Loucy (cell line): Measurements from ENCODE around the gene TSSC4.
"Not testable (repeated sequence)": the region's sequence is repeated elsewhere in the genome, so short reads cannot be mapped to it uniquely, and the experiment has no call there.

ENCODE experiments used
- H2AFZ ChIP-seq: fragments of 200-600 bp; sonication (generic); 2 replicates; pipeline ENCODE4 v1.6.0; 2016; ENCODE audit warnings: antibody characterized with exemption, mild to moderate bottlenecking, low read length, moderate library complexity
- H3F3A ChIP-seq: fragments of 200-600 bp; 2 replicates; pipeline ENCODE4 v1.6.0; 2016; ENCODE audit warnings: antibody characterized with exemption, low read depth, mild to moderate bottlenecking
- H3K27me3 ChIP-seq: fragments of 200-600 bp; sonication (generic); 2 replicates; pipeline ENCODE4 v1.6.1; 2014; ENCODE audit warnings: low read length, mild to moderate bottlenecking; ENCODE audit not compliant: insufficient read depth, poor library complexity, severe bottlenecking
- H3K36me3 ChIP-seq: fragments of 200-600 bp; sonication (generic); 2 replicates; pipeline ENCODE4 v1.6.1; 2016; ENCODE audit warnings: low read length; ENCODE audit not compliant: insufficient read depth
- H3K4me1 ChIP-seq: fragments of 200-600 bp; sonication (generic); 2 replicates; pipeline ENCODE4 v1.5.1; 2014; ENCODE audit warnings: low read length, mild to moderate bottlenecking; ENCODE audit not compliant: insufficient read depth, poor library complexity, severe bottlenecking
- H3K4me2 ChIP-seq: fragments of 200-600 bp; sonication (generic); 2 replicates; pipeline ENCODE4 v1.6.0; 2014; ENCODE audit warnings: antibody characterized with exemption, low read length, low read depth, mild to moderate bottlenecking; ENCODE audit not compliant: poor library complexity, severe bottlenecking
- H3K4me3 ChIP-seq: fragments of 200-600 bp; sonication (generic); 2 replicates; pipeline ENCODE4 v1.5.1; 2014; ENCODE audit warnings: low read length, mild to moderate bottlenecking, mixed read lengths; ENCODE audit not compliant: poor library complexity, severe bottlenecking
- H3K79me2 ChIP-seq: fragments of 200-600 bp; sonication (generic); 2 replicates; pipeline ENCODE4 v1.6.1; 2014; ENCODE audit warnings: low read length; ENCODE audit not compliant: insufficient read depth
- H3K9ac ChIP-seq: fragments of 200-600 bp; sonication (generic); 2 replicates; pipeline ENCODE4 v1.6.0; 2014; ENCODE audit warnings: mild to moderate bottlenecking, low read depth, low read length, moderate library complexity; ENCODE audit not compliant: poor library complexity, severe bottlenecking
- H3K9me2 ChIP-seq: fragments of 200-600 bp; sonication (generic); replicated peaks from 2 replicates; pipeline ENCODE4 v1.6.1; 2016; ENCODE audit warnings: low read depth, low read length, mixed read lengths
- H3K9me3 ChIP-seq: fragments of 200-600 bp; sonication (generic); 2 replicates; pipeline ENCODE4 v1.6.1; 2014; ENCODE audit warnings: mild to moderate bottlenecking, antibody characterized with exemption, low read length, low read depth; ENCODE audit not compliant: insufficient read depth
- H4K20me1 ChIP-seq: fragments of 200-600 bp; sonication (generic); 2 replicates; pipeline ENCODE4 v1.6.0; 2014; ENCODE audit warnings: antibody characterized with exemption, low read length, mild to moderate bottlenecking; ENCODE audit not compliant: insufficient read depth, poor library complexity, severe bottlenecking
- EZH2phosphoT487 ChIP-seq: fragments of 200-600 bp; IDR thresholded peaks from 2 replicates; pipeline ENCODE4 v1.6.1; 2018; ENCODE audit warnings: antibody characterized with exemption, mild to moderate bottlenecking, moderate library complexity, borderline replicate concordance
- TF ChIP-seq, protein P1 (sequence below): fragments of 200-600 bp; sonication (generic); conservative IDR thresholded peaks from 2 replicates; pipeline ENCODE4 v1.5.1; 2014; ENCODE audit warnings: mild to moderate bottlenecking, antibody characterized with exemption, low read length

TSSC4 gene

DNA sequence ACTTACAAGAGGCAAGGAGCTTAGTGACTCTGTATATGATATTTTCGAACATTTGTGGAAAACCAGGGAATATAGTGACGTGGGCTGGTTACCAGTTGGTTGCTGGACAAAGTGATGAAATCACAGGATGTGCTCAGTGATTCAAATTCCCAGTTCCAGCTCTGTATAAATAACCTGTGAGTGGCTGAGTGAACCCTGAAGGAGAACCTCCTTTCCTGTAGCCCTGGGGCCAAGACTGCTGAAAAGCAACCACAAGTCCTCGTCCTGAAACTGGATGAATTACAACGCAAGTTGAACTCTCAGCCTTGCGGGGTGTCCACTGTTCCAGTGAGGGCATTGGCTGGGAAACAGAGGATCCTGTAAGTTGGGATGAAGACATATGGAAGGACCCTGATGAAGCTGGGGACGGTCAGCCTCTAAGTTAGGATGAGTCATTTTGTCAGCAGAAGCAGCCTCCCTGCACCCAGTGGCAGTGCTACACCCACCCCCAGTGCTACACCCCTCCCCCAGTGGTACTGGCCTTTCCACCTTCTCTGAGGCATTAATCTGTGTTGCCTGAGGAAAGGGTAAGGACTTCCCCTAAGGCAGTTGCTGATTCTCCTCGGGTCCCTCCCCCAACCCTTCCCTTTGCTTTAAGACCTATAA is 45.4 kb upstream of the TSSC4 start:
- H3F3A ChIP-seq = no peaks in the 10 kb centered on the region
- no peaks in the 10 kb centered on the region for H3K9me3 ChIP-seq
- no peak overlapping the region for H2AFZ ChIP-seq
- no peaks in the 10 kb centered on the region for H3K36me3 ChIP-seq
- H3K4me3 ChIP-seq = no peak overlapping the region
- TF ChIP-seq, protein P1, sequence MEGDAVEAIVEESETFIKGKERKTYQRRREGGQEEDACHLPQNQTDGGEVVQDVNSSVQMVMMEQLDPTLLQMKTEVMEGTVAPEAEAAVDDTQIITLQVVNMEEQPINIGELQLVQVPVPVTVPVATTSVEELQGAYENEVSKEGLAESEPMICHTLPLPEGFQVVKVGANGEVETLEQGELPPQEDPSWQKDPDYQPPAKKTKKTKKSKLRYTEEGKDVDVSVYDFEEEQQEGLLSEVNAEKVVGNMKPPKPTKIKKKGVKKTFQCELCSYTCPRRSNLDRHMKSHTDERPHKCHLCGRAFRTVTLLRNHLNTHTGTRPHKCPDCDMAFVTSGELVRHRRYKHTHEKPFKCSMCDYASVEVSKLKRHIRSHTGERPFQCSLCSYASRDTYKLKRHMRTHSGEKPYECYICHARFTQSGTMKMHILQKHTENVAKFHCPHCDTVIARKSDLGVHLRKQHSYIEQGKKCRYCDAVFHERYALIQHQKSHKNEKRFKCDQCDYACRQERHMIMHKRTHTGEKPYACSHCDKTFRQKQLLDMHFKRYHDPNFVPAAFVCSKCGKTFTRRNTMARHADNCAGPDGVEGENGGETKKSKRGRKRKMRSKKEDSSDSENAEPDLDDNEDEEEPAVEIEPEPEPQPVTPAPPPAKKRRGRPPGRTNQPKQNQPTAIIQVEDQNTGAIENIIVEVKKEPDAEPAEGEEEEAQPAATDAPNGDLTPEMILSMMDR = no peak
- no peak for TF ChIP-seq EZH2phosphoT487
- H3K9me2 ChIP-seq = no peaks in the 10 kb centered on the region
- no peak overlapping the region for H3K9ac ChIP-seq
- H3K27me3 ChIP-seq = no peaks in the 10 kb centered on the region
- H4K20me1 ChIP-seq = no peaks in the 10 kb centered on the region
- H3K4me1 ChIP-seq = no peaks in the 10 kb centered on the region
- H3K79me2 ChIP-seq = no peaks in the 10 kb centered on the region
- H3K4me2 ChIP-seq = no peak overlapping the region

DNA sequence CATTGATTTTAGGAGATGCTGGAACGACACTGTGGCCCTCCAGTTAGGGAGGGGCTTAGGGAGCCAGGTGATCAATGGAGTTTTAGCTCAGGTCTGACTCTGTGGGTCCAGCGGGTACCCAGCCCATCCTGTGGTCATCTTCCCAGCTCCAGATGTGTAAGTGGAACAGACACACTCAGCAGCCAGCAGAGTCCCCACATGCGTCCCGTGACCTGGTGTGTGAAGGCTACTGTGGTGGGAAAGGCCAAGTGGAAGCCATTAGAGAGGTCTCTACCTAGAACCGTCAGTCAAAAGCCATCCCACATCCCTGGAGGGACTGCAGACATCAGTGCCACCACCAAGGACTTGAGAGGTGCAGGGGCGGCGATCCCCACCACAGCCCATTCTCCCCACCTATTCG is 43.3 kb upstream of the TSSC4 start:
- Histone ChIP-seq H3K9me2 (no peaks in the 10 kb centered on the region), H4K20me1 (no peaks in the 10 kb centered on the region), H3F3A (no peaks in the 10 kb centered on the region), H3K4me1 (no peaks in the 10 kb centered on the region), H3K9ac (no peak overlapping the region), H3K9me3 (no peaks in the 10 kb centered on the region), H2AFZ (no peak overlapping the region), H3K27me3 (no peaks in the 10 kb centered on the region), H3K36me3 (no peaks in the 10 kb centered on the region), H3K4me2 (no peak overlapping the region), H3K4me3 (no peak overlapping the region), H3K79me2 (no peaks in the 10 kb centered on the region)
- TF ChIP-seq, protein P1 = no peak

DNA sequence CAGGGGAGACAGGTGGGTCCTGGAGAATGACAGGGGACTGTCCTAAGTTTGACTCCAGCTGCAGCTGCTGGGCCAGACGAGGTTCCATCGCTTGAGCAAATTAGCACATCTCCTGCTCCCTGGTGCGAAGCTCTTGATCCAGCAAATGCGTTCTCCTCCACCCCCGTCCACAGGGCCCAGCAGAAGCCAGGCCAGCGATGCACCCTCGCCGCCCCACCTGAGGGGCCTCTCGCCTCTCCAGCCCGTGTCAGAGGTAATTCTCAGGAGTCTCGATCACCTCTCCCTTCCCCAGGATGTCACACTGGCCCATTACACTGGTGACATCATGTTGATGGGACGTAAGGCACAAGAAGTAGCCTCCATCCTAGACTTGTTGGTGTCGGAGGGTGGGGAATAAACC is 42.9 kb upstream of the TSSC4 start:
- H3K79me2 ChIP-seq, H3K9ac ChIP-seq, H3K36me3 ChIP-seq, H3K9me2 ChIP-seq, H3K4me3 ChIP-seq, H3K4me2 ChIP-seq, H3K4me1 ChIP-seq, H3F3A ChIP-seq, H4K20me1 ChIP-seq, H3K27me3 ChIP-seq, H3K9me3 ChIP-seq, H2AFZ ChIP-seq: not testable (repeated sequence)

DNA sequence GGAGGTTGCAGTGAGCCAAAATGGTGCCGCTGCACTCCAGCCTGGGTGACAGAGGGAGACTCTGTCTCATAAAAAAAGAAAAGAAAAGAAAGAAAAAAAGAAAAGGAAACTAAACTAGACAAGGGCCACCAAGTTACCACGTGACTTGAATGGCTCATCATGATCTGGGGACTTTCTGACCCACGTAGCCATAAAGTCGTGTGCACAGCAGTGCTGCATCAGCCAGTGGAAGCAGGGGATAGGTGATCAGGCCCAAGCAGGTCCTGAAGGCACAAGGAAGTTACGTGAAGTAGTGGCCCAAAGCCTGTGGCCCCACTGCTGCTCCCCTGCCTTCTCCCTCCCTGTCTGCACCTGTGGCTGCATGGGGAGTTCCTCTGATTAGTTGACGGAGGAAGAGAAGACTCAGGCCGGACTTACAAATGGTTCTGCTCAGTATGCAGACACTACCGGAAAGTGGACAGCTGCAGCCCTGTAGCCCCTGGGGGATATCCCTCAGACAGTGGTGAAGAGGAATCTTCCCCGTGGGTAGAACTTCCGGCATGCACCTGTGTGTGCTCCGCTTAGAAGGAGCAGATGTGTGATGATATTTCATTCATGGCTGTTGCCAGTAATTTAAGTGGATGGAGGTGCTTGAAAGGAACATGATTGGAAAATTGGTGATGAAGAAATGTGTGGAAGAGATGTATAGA is 41.7 kb upstream of the TSSC4 start:
- H3K9ac ChIP-seq = no peak overlapping the region
- no peaks in the 10 kb centered on the region for H3K27me3 ChIP-seq
- no peak overlapping the region for H2AFZ ChIP-seq
- H4K20me1 ChIP-seq = no peaks in the 10 kb centered on the region
- no peaks in the 10 kb centered on the region for H3K9me3 ChIP-seq
- H3K4me1 ChIP-seq = no peaks in the 10 kb centered on the region
- no peak overlapping the region for H3K4me3 ChIP-seq
- H3K79me2 ChIP-seq = no peaks in the 10 kb centered on the region
- no peaks in the 10 kb centered on the region for H3F3A ChIP-seq
- H3K4me2 ChIP-seq = no peak overlapping the region
- TF ChIP-seq, protein P1 = no peak
- TF ChIP-seq EZH2phosphoT487 = no peak
- no peaks in the 10 kb centered on the region for H3K36me3 ChIP-seq
- no peaks in the 10 kb centered on the region for H3K9me2 ChIP-seq
